ENCODE results near the gene TTC34. TPM values are rescaled to one million over a fixed set of nuclear protein-coding genes. Genes with fewer than 3 reads are reported as not detected.

TTC34 gene
- total RNA-seq, 1 experiment from 2014 or later = 0.92 TPM

GRCh38 chr1:2803086-2803930, 1.8 kb upstream of the TTC34 start:
- Histone ChIP-seq H4K8ac (replicated peaks; ENCODE audit: insufficient read length, low read depth, low read length) (no peak overlapping the region), H4K5ac (ENCODE audit: insufficient read length, low read depth, low read length) (no peak overlapping the region), H3K9me3 (ENCODE audit: control insufficient read depth, low read depth, low read length) (peaks cover 75% of the 10 kb centered on the region), H3K23ac (ENCODE audit: insufficient read length, low read depth, low read length) (no peak overlapping the region), H4K91ac (ENCODE audit: insufficient read length, low read depth, low read length) (no peak overlapping the region), H2AFZ (ENCODE audit: low read length) (no peak overlapping the region), H3K27ac (ENCODE audit: insufficient read length, low read depth, low read length) (no peak overlapping the region), H3K4me1 (ENCODE audit: insufficient read depth, low read length) (no peaks in the 10 kb centered on the region), H3K27me3 (ENCODE audit: insufficient read depth, low read length) (no peaks in the 10 kb centered on the region), H3K56ac (ENCODE audit: insufficient read length, low read depth, low read length) (no peak overlapping the region), H2AK5ac (ENCODE audit: insufficient read length, low read length) (no peak overlapping the region), H2BK120ac (ENCODE audit: low read depth, low read length, poor library complexity, severe bottlenecking) (no peak overlapping the region), H3K4ac (ENCODE audit: low read depth, low read length) (no peak overlapping the region), H3K23me2 (ENCODE audit: insufficient read length, low read depth, low read length, poor library complexity, severe bottlenecking) (no peaks in the 10 kb centered on the region), H3K79me2 (ENCODE audit: insufficient read depth, low read length) (no peaks in the 10 kb centered on the region), H2BK5ac (ENCODE audit: insufficient read length, low read length) (no peak overlapping the region), H3K9ac (ENCODE audit: extremely low read depth, insufficient read length, low read length) (no peak overlapping the region), H3K14ac (ENCODE audit: insufficient read depth, low read length) (no peak overlapping the region), H3K4me2 (ENCODE audit: insufficient read depth, insufficient read length, low read length) (no peak overlapping the region), H3K79me1 (ENCODE audit: insufficient read depth, low read depth, low read length, poor library complexity, severe bottlenecking) (no peaks in the 10 kb centered on the region), H4K20me1 (ENCODE audit: control insufficient read depth, insufficient read depth, insufficient read length) (no peaks in the 10 kb centered on the region), H2BK20ac (ENCODE audit: low read depth, low read length, poor library complexity, severe bottlenecking) (no peak overlapping the region), H2BK12ac (ENCODE audit: insufficient read length, low read depth, low read length) (no peak overlapping the region), H2BK15ac (ENCODE audit: low read depth, low read length) (no peak overlapping the region), H3T11ph (ENCODE audit: low read length) (no peak overlapping the region), H3K18ac (ENCODE audit: insufficient read length, low read depth, low read length) (no peak overlapping the region)
- Mint-ChIP-seq H3K4me1 (no peaks in the 10 kb centered on the region), H3K27me3 (ENCODE audit: low read depth) (no peaks in the 10 kb centered on the region; the same call in 1 of the 2 replicates), H3K27ac (no peak overlapping the region), H3K36me3 (ENCODE audit: insufficient read depth in 1 of 3, low read depth in 3 of 3) (peaks cover 0 to 17% (median 7%) of the 10 kb centered on the region in 3 experiments; a peak in 4 of 7 replicates), H3K9me3 (peaks cover 2 to 62% of the 10 kb centered on the region in 2 experiments; a peak in 4 of 5 replicates), H3K4me3 (no peak overlapping the region)
- no peak for TF ChIP-seq CTCF (conservative IDR thresholded peaks at IDR 0.05)
- no CpG with 5 or more reads among the region's 37 CpGs for WGBS (ENCODE audit: extremely low coverage, insufficient read length, low lambda C conversion rate)
- no peak for DNase-seq

All from H9 (cell line).